GM12878 (cell line): ENCODE data around the gene VPS13C.

ENCODE experiments used
- EP300 ChIP-seq, 2 experiments: fragments of 150-350 bp in 1 of 2; IDR thresholded peaks; 2 replicates each; pipeline ENCODE4 v1.6.1; 2011 to 2012; ENCODE audit warnings: low read depth in 2 of 2, low read length in 2 of 2, borderline replicate concordance in 1 of 2, improper control_type of control experiment in 1 of 2, inconsistent platforms in 1 of 2; ENCODE audit not compliant: control insufficient read depth in 1 of 2
- EZH2 ChIP-seq: IDR thresholded peaks from 2 replicates; pipeline ENCODE4 v1.6.1; 2012; ENCODE audit warnings: low read depth, mild to moderate bottlenecking, control low read depth, inconsistent platforms, low read length, borderline replicate concordance; ENCODE audit not compliant: control insufficient read depth
- FOXM1 ChIP-seq: IDR thresholded peaks from 2 replicates; pipeline ENCODE4 v1.6.1; 2012; ENCODE audit warnings: low read depth, mild to moderate bottlenecking, inconsistent platforms, low read length, moderate library complexity
- MAX ChIP-seq: IDR thresholded peaks from 2 replicates; pipeline ENCODE4 v1.6.1; 2012; ENCODE audit warnings: low read depth, low read length, improper control_type of control experiment
- POLR2A ChIP-seq: IDR thresholded peaks from 2 replicates; pipeline ENCODE4 v1.6.1; 2011; ENCODE audit warnings: low read depth, mild to moderate bottlenecking, low read length
- SRF ChIP-seq, 2 experiments: IDR thresholded peaks; 2 replicates each; pipeline ENCODE4 v1.6.1; 2011; ENCODE audit warnings: low read depth in 2 of 2, low read length in 2 of 2, mild to moderate bottlenecking in 1 of 2, moderate library complexity in 1 of 2
- TCF7 ChIP-seq: IDR thresholded peaks from 2 replicates; pipeline ENCODE4 v1.6.1; 2014; ENCODE audit warnings: antibody characterized with exemption, borderline replicate concordance
- TF ChIP-seq, protein P1 (sequence below): IDR thresholded peaks from 2 replicates; pipeline ENCODE4 v1.6.1; 2012; ENCODE audit warnings: low read length, inconsistent platforms
- TF ChIP-seq, protein P2 (sequence below): IDR thresholded peaks from 2 replicates; pipeline ENCODE4 v1.6.1; 2012; ENCODE audit warnings: mild to moderate bottlenecking, low read depth, low read length
- TF ChIP-seq, protein P3 (sequence below), 3 experiments: IDR thresholded peaks in 2 of 3; conservative IDR thresholded peaks in 1 of 3; 2 replicates each; pipeline ENCODE4 v1.5.1; 2011; ENCODE audit warnings: low read depth in 3 of 3, low read length in 3 of 3, mild to moderate bottlenecking in 3 of 3, control low read depth in 2 of 3, moderate library complexity in 2 of 3, inconsistent platforms in 1 of 3, mixed read lengths in 1 of 3; ENCODE audit not compliant: control insufficient read depth in 2 of 3, insufficient read depth in 1 of 3; ENCODE audit errors: extremely low read depth in 1 of 3

DNA sequence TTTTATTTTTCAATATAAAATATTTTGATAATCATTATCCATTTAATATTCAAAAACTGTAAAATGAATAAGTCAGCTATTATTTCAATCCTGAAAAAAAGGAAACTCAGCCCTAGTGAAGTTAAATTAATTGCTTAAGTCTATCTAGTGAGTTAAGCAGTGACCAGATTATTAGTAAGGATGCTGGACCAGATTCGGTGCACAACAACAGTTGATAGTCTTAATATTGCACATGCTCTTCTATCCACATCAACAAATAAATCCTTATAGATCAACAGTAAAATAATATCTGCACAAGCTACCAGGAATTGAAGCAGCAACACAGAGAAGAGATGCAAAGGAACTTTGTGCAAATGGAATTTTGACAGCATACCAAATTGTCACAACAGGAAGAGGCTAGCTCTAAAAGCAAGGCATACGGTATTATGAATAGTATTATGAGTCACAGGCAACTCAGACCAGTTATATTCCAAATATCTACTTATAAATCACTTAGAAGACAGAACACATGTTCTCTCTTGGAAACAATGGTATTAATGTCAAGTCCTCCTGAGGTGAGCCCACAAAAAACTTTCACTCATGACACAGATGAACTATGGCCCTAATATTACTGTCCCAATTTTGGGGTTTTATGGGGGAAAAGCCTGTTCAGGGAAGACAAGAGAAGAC is 24.9 kb downstream of the VPS13C start:
- TF ChIP-seq FOXM1 (no peak), EZH2 (no peak), TCF7 (no peak), EP300 (IDR thresholded peaks at IDR 0.05; ENCODE audit: borderline replicate concordance in 1 of 2, control insufficient read depth in 1 of 2, low read depth in 2 of 2, low read length in 2 of 2) (no peak), POLR2A (no peak), SRF (IDR thresholded peaks at IDR 0.05; ENCODE audit: low read depth in 2 of 2, low read length in 2 of 2) (no peak), MAX (no peak)
- TF ChIP-seq, protein P1, sequence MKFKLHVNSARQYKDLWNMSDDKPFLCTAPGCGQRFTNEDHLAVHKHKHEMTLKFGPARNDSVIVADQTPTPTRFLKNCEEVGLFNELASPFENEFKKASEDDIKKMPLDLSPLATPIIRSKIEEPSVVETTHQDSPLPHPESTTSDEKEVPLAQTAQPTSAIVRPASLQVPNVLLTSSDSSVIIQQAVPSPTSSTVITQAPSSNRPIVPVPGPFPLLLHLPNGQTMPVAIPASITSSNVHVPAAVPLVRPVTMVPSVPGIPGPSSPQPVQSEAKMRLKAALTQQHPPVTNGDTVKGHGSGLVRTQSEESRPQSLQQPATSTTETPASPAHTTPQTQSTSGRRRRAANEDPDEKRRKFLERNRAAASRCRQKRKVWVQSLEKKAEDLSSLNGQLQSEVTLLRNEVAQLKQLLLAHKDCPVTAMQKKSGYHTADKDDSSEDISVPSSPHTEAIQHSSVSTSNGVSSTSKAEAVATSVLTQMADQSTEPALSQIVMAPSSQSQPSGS: no peak
- TF ChIP-seq, protein P2, sequence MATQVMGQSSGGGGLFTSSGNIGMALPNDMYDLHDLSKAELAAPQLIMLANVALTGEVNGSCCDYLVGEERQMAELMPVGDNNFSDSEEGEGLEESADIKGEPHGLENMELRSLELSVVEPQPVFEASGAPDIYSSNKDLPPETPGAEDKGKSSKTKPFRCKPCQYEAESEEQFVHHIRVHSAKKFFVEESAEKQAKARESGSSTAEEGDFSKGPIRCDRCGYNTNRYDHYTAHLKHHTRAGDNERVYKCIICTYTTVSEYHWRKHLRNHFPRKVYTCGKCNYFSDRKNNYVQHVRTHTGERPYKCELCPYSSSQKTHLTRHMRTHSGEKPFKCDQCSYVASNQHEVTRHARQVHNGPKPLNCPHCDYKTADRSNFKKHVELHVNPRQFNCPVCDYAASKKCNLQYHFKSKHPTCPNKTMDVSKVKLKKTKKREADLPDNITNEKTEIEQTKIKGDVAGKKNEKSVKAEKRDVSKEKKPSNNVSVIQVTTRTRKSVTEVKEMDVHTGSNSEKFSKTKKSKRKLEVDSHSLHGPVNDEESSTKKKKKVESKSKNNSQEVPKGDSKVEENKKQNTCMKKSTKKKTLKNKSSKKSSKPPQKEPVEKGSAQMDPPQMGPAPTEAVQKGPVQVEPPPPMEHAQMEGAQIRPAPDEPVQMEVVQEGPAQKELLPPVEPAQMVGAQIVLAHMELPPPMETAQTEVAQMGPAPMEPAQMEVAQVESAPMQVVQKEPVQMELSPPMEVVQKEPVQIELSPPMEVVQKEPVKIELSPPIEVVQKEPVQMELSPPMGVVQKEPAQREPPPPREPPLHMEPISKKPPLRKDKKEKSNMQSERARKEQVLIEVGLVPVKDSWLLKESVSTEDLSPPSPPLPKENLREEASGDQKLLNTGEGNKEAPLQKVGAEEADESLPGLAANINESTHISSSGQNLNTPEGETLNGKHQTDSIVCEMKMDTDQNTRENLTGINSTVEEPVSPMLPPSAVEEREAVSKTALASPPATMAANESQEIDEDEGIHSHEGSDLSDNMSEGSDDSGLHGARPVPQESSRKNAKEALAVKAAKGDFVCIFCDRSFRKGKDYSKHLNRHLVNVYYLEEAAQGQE: no peak
- TF ChIP-seq, protein P3, sequence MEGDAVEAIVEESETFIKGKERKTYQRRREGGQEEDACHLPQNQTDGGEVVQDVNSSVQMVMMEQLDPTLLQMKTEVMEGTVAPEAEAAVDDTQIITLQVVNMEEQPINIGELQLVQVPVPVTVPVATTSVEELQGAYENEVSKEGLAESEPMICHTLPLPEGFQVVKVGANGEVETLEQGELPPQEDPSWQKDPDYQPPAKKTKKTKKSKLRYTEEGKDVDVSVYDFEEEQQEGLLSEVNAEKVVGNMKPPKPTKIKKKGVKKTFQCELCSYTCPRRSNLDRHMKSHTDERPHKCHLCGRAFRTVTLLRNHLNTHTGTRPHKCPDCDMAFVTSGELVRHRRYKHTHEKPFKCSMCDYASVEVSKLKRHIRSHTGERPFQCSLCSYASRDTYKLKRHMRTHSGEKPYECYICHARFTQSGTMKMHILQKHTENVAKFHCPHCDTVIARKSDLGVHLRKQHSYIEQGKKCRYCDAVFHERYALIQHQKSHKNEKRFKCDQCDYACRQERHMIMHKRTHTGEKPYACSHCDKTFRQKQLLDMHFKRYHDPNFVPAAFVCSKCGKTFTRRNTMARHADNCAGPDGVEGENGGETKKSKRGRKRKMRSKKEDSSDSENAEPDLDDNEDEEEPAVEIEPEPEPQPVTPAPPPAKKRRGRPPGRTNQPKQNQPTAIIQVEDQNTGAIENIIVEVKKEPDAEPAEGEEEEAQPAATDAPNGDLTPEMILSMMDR (IDR thresholded peaks at IDR 0.05 in 2 of 3, conservative IDR thresholded peaks at IDR 0.05 in 1 of 3; ENCODE audit: control insufficient read depth in 2 of 3, extremely low read depth in 1 of 3, insufficient read depth in 1 of 3, low read depth in 3 of 3, low read length in 3 of 3): no peak
